ENCODE measurements around the gene DYSF. TPM values are rescaled to one million over a fixed set of nuclear protein-coding genes. Genes with fewer than 3 reads are reported as not detected.

DYSF gene
- total and polyA plus RNA-seq, 2 donors (not counting 3 experiments of a cell fraction or from before 2014, with no cell fraction given): 50.9 to 152 TPM

DNA sequence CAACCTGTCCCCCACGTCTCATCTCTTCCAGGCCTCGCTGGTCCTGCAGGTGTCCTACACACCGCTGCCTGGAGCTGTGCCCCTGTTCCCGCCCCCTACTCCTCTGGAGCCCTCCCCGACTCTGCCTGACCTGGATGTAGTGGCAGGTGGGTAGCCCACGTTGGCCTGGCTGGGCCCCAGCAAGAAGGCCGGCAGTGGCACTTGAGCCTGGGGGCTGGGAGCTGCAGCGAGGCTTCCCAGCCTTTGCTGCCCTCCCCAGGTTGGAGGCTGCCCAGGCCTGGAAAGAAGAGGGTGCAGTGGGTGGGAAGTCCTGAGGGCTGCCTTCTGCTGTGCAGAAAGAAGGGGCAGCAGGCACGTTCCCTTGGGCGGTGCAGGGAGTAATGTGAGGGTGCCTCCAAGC lies 58.4 kb downstream of the DYSF start:
- ChIA-PET CTCF (interaction anchor here (1.2 to 15.3 kb wide), 5 partner anchors 13 to 212 kb away, joined by 3 to 670 read pairs (median 6); partner anchors contain the start of genes DYSF and ZNF638), POLR2A (no interaction called here)
- Histone ChIP-seq H3K36me3 (ENCODE audit: control insufficient read depth in 2 of 2, extremely low read depth in 1 of 2, insufficient read depth in 2 of 2, low read length in 2 of 2) (peaks cover 0 to 20% of the 10 kb centered on the region in 2 experiments), H2AFZ (ENCODE audit: low read depth, low read length) (no peak overlapping the region), H4K20me1 (replicated peaks; ENCODE audit: control insufficient read depth, extremely low read depth, insufficient read depth, low read length) (no peaks in the 10 kb centered on the region), H3K79me2 (ENCODE audit: control insufficient read depth, insufficient read depth, low read length) (no peaks in the 10 kb centered on the region), H3K27me3 (ENCODE audit: control insufficient read depth in 2 of 2, insufficient read depth in 2 of 2, low read length in 2 of 2) (no peaks in the 10 kb centered on the region), H3K9ac (replicated peaks; ENCODE audit: extremely low read depth, insufficient read depth, low read length) (no peak overlapping the region), H3K27ac (ENCODE audit: insufficient read depth, low read depth, low read length) (no peak overlapping the region), H3K9me1 (replicated peaks; ENCODE audit: control insufficient read depth, extremely low read depth, insufficient read depth, low read length) (no peaks in the 10 kb centered on the region), H3K4me1 (ENCODE audit: control insufficient read depth, extremely low read depth, insufficient read depth, low read length) (peaks cover 8% of the 10 kb centered on the region), H3K4me3 (replicated peaks in 1 of 3; ENCODE audit: insufficient read depth in 1 of 3, low read depth in 1 of 3, low read length in 3 of 3) (no peak overlapping the region), H3K4me2 (ENCODE audit: insufficient read depth, low read length) (no peak overlapping the region), H3K9me3 (replicated peaks; ENCODE audit: control insufficient read depth, insufficient read depth, low read length) (no peaks in the 10 kb centered on the region)
- FAIRE-seq: no peak
- no TSS peak for BruUV-seq (replicated peaks)
- dilution Hi-C loops (cut with MboI; ENCODE audit: extremely low pct_ligation_motif_present, low sequenced_read_pairs) (no loop called here), intact Hi-C loops (cut with micrococcal nuclease) (loop anchor here (10.0 kb wide), 1 partner anchor 137 kb away; no protein-coding TSS in a partner anchor)
- DNase-seq (ENCODE audit: low read depth, low spot score): no peak
- TF ChIP-seq FOS (IDR thresholded peaks at IDR 0.05; ENCODE audit: borderline replicate concordance, insufficient read depth, low read length): no peak
- TF ChIP-seq POLR2AphosphoS5 (IDR thresholded peaks at IDR 0.05; ENCODE audit: insufficient read depth, low read depth, low read length): no peak
- TF ChIP-seq, protein P1, sequence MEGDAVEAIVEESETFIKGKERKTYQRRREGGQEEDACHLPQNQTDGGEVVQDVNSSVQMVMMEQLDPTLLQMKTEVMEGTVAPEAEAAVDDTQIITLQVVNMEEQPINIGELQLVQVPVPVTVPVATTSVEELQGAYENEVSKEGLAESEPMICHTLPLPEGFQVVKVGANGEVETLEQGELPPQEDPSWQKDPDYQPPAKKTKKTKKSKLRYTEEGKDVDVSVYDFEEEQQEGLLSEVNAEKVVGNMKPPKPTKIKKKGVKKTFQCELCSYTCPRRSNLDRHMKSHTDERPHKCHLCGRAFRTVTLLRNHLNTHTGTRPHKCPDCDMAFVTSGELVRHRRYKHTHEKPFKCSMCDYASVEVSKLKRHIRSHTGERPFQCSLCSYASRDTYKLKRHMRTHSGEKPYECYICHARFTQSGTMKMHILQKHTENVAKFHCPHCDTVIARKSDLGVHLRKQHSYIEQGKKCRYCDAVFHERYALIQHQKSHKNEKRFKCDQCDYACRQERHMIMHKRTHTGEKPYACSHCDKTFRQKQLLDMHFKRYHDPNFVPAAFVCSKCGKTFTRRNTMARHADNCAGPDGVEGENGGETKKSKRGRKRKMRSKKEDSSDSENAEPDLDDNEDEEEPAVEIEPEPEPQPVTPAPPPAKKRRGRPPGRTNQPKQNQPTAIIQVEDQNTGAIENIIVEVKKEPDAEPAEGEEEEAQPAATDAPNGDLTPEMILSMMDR (IDR thresholded peaks at IDR 0.05; ENCODE audit: extremely low read depth in 1 of 2, insufficient read depth in 1 of 2, low read depth in 1 of 2, low read length in 2 of 2): no peak
- no peak for TF ChIP-seq MYC (IDR thresholded peaks at IDR 0.05; ENCODE audit: low read depth, low read length)
- no peak for TF ChIP-seq POLR2A (IDR thresholded peaks at IDR 0.05; ENCODE audit: low read depth, low read length)
- no peak for TF ChIP-seq EZH2 (IDR thresholded peaks at IDR 0.05; ENCODE audit: borderline replicate concordance, low read depth, low read length, severe bottlenecking)
- TF ChIP-seq, protein P2, sequence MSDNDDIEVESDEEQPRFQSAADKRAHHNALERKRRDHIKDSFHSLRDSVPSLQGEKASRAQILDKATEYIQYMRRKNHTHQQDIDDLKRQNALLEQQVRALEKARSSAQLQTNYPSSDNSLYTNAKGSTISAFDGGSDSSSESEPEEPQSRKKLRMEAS (IDR thresholded peaks at IDR 0.05; ENCODE audit: insufficient read depth, insufficient read length): no peak
- TF ChIP-seq GATA2 (IDR thresholded peaks at IDR 0.05; ENCODE audit: insufficient read depth, insufficient read length, low read depth, low read length): no peak
- TF ChIP-seq JUN (IDR thresholded peaks at IDR 0.05; ENCODE audit: borderline replicate concordance, insufficient read depth, insufficient read length, low read depth): no peak

All from endothelial cell of umbilical vein (primary cell).